GM18526 (cell line): ENCODE measurements around the gene PRPSAP2.

Source experiments
- POLR2A ChIP-seq: IDR thresholded peaks from 3 replicates; pipeline ENCODE4 v1.6.1; 2011; ENCODE audit not compliant: insufficient read length; ENCODE audit errors: extremely low read depth

The PRPSAP2 gene, protein sequence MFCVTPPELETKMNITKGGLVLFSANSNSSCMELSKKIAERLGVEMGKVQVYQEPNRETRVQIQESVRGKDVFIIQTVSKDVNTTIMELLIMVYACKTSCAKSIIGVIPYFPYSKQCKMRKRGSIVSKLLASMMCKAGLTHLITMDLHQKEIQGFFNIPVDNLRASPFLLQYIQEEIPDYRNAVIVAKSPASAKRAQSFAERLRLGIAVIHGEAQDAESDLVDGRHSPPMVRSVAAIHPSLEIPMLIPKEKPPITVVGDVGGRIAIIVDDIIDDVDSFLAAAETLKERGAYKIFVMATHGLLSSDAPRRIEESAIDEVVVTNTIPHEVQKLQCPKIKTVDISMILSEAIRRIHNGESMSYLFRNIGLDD

DNA sequence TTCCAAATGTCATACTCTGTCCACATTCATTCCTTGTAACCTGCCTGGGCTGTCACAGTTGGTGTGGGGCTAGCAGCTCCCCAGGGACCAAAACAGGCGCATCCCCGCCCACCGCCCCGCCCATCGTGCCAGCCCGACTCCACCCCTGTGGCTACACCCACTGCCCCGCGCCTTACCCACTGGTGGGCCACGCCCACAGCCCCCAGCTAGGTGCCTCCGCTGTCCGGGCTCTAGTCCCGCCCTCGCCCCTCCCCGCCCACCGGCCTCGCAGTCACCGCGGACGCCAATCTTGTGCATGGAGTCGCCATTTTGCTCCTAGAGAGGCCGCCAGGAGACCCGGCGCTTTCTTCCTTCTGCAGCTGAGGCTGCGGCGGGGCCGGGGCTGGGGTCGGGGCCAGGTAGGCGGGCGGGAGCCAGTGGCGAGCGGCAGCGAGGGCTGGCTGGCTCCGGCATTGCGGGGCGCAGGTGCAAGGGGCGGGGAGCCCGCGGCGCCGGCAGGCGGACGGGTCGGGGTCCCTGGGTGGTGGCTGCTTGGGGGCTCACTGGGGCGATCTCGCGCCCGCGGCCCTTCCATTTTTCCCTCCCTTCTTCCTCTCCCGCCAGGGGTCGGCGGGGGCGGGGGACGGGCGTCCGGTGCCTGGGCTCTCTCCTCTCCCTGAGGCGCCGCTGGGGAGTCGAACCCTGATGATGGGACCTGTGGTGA, at the start of gene PRPSAP2:
TSS of gene PRPSAP2 (plus strand) at position 268 of the 703 bp plus-strand sequence. CDS start 7,703 bp downstream, outside the sequence.
- TF ChIP-seq POLR2A = peak; percentile 71

DNA sequence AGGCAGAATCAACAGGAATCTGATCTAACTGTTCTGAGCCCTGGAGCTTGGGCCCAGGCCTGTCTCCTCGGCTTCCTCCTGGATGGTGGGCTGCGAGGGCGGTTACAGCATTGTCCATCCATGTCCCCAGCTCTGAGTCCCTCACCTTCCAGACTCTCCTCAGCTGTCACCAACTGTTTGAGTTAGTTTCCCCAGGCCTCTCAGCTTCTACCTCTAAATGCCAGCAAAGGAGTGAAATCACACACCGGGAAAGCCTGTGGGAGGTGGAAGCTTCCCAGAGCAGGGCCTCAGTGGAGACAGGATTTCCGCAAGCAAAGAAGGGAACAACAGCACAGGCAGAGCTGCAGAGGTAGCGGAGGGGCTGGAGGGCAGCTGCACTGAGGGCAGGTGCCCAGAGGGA, 9.4 kb upstream of the PRPSAP2 start:
- TF ChIP-seq POLR2A = no peak

DNA sequence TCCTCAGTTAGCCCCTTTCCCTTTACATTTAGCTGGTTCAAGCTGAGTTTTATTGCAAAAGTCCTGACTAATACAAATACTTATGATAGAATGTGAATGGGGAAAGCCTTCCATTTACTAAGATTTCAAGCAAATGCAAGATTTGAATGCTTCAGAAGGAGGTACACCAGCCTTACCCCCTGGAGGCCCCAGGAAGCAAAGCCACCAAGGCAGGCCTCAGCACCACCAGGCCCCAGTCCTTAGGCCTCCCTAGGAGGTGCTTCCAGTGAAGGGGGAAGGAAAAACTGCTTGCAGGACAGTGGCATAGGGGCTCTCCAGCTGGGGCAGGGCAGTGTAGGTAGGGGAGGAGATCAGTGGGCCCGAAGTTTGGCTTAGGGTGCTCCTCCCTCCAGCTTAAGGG, 7.3 kb upstream of the PRPSAP2 start:
- TF ChIP-seq POLR2A = no peak

DNA sequence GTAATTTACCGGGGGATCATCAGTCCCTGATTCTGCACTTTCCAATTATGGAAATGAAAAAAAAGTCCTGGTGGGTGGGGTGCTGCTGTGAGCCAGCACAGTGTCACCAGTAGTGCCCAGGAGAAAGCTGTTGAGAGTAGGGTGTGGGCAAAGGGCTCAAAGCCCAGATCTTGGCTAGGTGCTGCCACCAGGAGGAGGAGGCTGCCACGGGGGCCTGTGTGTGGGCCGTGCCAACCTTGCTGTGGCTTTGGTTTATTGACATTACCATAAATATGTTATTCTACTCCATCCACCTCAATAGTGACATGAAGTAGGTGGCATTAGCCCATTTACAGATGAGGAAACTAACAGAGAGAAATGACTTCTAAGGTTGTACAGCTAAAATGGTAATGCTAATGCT, 6.7 kb upstream of the PRPSAP2 start:
- no peak for TF ChIP-seq POLR2A

DNA sequence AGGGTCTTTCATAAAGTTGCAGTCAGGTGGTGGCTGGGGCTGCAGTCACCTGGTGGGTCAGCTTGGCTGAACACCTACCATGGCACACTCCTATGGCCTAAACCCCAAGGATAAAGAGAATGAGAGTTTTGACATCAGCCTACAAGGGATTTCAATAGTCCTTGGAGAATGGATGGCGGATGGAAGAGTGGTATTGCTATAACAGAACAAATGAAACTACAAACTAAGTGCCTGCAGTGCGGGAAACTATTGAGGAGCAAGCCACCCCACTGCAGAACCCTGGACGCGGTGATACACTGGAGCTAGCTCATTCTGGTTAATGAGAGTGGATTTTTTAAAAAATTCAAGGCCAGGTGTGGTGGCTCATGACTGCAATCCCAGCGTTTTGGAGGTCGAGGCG, 3.0 kb upstream of the PRPSAP2 start:
- no peak for TF ChIP-seq POLR2A

DNA sequence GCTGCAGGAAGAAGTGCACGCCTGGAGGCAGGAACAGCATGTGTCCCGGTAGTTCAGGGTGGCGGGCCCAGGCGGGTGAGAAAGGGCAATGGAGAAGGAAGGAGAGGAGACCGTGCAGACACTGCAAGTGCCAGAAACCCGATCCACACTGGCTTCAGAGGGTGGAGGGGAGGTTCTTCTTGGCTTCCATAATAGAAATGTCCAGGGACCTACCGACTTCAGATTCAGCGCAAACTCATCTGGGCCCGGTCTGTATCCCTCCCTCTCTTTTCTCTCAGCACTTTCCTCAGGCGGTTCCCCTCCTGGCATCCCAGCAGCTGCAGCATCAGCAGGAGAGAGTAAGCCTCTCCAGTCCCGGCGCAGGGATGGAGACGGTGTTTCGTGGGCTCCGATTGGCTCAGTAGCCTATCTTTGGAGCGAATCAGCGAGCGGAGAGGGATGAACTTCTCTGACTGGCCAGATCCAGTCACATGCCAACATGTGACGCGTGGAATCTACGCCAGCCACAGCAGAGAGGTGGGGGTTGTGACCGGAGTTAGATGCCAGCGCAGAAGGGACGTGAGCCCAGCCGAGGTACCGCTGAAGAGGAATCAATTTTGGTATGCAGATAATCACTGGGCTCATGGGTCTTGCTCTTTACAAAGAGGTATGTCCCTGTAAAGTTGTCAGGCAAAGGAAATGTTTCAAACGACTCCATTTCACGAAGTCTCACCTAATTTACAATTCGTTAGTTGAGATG, 1.9 kb upstream of the PRPSAP2 start:
- peak; percentile 80 for TF ChIP-seq POLR2A

DNA sequence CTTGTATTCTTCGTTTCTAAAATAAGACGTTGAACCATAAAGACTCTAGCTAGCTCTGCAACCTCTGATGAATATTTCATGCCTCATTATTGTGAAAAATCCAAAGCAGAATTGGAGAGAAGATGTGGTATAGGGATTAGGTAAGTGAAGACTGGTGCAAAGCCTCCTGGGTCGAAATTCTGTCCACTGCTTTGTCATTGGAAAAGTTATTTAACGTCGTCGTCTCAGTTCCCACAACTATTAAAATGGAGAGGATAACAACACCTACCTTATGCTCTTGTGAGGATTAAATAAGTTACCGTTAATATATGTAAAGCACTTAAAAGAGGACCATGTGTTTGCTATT, 1.4 kb upstream of the PRPSAP2 start:
- no peak for TF ChIP-seq POLR2A

DNA sequence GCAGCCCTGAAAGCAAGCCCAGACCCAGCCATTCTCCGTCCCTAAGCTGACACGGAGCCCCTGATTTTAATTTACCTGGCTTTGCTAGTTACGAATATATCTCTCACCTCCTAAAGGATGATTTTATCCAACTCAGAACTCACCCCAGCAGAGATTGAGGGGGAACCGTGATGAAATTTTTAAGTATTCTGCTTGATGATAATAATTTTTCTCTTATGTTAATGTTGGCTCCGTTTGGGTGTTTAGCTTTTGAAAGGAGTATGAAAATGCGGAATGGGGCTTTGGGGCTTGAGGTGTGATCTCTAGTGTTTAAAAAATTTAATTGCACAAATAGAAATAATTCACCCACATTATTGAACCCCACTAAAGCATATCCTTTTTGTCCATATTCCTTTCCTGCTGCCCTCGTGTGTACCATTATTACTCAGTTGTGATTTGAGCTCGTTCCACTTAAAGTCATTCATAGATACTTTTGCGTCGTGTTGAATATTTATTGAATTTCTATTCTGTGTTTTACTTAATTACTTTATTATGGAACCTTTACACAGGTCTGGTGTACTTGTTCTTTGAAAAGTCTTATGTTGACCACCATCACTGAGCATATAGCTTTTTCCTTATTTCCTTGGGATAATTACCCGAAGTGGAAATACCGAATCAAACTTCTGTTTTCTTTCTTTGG, 775 bp downstream of the PRPSAP2 start:
- no peak for TF ChIP-seq POLR2A

DNA sequence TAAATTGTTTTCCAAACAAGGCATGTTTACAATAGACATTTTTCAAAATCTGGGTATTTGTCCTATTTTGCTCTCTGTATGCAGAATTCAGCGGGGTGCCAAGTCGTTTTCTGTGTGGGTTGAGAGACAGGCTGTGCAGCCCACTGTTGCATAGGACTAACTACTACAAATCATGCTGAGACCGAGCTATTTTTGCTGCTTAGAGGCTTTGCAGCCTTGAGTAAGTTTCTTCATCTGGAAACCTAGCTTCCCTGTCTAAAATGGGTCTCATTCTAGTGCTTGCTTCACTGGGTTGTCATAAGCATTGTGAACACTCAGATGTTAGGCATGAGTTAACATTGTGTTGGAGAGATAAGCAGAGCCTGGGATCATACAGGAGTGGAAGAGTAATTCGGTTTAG, 1.3 kb downstream of the PRPSAP2 start:
- TF ChIP-seq POLR2A = no peak

DNA sequence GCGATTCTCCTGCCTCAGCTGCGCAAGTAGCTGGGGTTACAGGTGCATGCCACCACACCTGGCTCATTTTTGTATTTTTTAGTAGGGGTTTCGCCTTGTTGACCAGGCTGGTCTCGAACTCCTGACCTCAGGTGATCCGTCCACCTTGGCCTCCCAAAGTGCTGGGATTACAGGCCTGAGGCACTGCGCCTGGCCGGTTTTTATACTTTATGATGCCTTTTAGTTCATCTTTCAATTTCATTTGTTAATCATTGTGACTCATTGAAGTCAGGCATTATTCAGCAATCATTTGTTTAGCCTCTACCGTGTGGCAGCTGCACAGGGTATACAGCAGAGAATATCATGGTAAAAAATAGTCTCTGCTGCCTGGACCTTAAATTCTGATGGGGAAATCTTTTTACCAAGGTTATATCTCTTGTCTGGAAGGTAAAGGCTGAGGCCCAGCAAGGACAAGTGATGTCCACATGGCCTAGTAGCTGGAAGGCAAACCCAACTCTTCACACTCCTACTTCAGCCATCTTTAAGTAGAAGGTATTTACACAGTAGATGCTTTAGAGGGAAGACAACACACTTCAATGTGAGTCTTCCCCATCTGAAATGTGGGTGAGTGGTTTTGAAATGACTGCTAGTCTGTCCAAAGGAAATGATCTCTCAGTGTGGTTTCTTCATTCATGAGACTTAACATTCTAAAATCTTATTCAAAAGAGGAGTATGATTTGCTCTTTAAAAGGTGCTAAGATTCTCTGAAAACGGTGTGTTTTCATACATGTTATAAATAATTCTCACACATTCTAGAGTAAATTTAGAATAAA, 2.4 kb downstream of the PRPSAP2 start:
- no peak for TF ChIP-seq POLR2A

DNA sequence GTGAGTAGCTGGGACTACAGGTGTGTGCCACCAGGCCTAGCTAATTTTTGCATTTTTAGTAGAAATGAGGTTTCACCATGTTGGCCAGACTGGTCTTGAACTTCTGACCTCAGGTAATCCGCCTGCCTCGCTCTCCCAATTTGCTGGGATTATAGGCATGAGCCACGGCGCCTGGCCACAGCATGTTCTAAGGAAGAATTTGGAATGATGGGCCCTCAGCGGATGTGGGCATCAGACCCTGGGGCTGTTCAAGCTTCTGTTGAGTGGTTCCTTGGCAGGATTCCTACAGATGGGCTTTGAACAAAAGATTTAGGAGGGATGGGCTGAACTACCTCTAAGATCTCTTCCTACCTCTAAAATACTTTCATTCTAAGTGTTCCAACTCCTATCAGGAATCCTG, 4.1 kb downstream of the PRPSAP2 start:
- TF ChIP-seq POLR2A = no peak

DNA sequence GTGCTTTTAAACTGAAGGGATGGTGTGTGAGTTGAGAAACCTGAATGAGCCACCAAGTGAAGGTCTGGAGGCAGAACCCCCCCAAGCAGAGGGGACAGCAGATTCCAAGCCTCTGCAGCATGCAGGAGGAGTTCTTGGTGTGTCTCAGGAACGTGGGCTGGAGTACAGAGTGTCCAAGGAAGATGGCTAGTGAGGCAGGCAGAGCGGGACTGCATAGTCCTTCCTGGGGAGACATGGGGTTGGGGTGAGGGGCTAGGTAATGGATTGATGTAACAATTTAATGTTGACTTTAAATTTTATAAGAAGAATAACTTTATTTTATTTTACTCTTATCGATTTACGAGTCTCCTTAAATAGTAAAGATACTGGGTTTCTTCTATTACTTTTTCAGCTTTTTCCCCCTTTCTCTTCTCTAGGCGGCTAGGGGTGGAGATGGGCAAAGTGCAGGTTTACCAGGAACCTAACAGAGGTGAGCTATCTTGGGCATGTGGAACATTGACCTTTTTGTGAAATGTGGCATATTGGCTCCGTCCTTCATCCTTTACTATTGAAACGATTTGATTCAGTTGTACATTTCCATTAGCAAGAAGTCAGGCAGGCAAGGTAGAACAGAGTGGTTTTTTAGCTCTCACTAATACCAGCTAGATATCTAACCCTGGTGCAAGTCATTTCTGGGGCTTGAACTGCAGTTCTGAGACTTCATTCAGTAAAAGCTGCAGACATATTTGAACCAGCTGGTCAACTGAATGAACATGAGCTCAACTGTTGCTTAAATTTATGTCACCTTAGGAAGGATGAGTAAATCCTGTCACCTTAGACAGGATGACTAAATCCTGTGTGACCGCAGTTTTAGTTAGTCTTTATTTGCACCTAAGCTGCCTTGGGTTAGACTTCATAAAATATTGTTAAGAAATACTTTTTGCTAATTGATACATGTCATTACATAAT, 9.2 kb downstream of the PRPSAP2 start:
- no peak for TF ChIP-seq POLR2A

DNA sequence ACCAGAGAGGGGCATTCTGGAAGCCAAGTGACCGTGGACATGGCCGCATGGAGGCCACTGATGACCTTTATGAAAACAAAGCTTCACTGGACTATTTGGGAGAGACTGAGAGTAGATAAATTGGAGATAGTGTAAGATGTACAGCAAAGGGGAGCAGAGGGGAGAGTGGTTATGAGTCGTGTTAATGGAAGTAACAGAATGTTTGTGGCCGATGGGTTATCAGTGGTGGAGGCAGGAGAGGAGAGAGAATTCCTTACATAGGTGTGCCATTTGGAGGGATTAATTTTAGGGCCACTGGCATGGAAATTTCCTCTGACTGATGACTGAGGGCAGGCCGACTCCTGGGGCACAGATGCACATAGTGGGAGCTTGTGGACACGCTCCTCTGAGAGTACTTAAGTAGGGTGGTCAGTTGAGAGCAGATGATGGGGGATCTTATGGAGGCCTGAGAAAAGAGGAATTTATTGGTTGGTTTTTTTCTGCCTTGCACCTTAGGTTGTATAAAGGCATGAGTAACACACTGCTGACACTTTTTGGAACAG, 19.2 kb downstream of the PRPSAP2 start:
- no peak for TF ChIP-seq POLR2A
